ENCODE measurements around the gene EEFSEC.

EEFSEC gene

DNA sequence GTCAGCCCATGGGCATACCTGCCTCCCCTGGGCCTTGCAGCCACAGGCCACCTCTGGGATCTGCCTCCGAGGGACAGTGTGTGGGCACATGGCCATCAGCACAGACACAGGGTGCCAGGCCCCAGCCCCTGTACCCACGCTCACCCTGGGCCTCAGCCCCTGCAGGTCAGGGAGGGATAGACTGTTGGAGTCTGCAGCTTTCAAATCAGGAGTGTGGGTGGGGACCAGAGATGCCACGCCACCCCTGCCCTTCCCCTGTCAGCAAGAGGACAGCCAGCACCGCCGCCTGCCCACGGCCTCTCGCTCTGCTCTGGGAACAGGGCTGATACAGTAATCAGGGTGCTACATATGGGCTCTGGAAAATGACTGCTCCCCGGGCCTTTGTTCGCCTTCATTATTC lies 240.8 kb downstream of the EEFSEC start:
- ATAC-seq (no peak), DNase-seq (no peak)

DNA sequence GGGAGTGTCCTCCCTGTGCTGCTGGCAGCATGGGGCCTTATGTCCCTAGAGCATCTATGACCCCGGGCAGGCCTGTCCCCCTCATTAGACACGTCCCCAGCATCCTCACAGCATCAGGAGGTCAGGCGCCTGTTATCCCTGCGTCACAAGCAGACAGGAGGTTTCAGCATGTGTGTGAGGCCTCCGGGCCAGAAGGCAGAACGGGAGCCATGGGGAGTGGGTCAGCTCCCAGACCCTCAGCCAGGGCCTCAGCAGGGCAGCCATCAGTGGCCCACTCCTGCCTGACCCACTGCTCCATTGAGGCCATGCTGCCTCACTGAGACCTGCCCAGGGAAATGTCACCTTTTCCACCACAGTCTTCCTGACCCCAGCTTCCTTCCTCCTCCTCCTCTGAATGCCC lies 241.8 kb downstream of the EEFSEC start:
- DNase-seq (no peak), ATAC-seq (no peak)

DNA sequence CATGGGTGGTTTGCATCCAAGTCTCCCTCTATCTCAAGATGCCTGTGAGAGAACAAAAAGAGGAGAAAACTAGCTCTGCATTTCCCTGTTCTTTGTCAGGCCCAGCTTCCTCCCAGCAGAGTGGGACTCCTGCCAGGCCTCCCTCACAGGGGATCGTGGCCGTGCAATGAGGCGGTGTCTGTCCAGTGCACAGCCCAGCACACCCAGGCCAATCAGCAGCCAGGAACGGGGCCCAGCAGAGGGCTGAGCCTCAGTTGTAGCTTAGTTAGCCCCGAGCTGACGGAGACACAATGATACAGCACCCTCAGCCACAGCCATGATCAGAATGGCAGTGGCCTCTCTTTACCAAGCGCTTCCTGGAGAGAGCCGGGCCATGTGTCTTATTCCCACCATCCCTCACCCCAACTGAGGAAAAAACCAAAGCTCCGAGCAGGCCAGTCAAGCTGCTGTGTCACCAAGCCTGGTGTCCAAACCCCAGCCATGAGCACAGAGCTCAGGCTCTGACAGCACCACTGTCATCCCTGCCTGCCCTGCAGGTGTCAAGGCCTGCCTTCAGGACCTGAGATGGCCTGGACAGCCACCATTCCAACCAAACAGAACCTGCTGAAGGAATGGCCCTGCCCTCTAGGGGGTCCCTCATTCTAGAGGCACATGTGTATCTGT lies 242.3 kb downstream of the EEFSEC start:
- ATAC-seq: no peak
- no peak for DNase-seq

DNA sequence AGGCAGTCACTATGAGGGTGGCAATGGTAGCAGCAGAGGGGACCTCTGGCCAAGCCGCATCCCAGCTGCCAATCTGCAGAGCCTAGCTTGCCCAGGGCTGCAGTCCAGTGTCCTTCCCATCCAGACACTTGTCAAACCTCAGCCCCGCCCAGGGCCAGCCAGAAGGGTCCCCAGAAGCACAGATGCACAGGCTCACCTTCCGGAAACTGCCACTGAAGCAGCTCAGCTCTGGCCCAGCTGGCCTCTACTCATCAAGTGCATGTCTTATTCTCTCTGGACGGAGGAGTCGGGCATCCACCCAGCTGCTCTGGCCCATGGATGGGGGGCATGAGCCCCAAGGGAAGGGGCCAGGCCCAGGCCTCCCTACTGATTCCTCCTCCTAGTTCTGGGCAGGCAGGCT lies 244.2 kb downstream of the EEFSEC start:
- ATAC-seq (no peak), DNase-seq (no peak)

DNA sequence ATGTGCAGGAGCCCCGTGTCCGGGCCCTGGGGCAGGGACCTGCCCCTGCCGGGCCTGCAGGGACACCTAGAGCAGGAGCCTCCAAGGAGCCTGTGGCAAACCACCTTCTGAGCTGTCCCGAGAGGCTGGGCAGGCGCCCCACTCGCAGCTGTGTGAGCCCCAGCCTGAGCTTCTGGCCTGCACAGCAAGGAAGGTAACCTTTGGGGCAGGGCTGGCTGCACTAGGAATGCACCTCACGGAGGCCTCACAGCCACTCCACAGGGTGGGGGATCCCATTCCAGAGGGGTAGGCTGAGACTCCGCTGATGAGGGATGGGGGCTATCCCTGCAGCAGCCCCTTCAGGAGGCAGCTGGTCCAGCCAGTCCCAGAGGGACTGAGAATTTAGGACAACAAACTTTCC lies 245.3 kb downstream of the EEFSEC start:
- no peak for ATAC-seq
- no peak for DNase-seq

DNA sequence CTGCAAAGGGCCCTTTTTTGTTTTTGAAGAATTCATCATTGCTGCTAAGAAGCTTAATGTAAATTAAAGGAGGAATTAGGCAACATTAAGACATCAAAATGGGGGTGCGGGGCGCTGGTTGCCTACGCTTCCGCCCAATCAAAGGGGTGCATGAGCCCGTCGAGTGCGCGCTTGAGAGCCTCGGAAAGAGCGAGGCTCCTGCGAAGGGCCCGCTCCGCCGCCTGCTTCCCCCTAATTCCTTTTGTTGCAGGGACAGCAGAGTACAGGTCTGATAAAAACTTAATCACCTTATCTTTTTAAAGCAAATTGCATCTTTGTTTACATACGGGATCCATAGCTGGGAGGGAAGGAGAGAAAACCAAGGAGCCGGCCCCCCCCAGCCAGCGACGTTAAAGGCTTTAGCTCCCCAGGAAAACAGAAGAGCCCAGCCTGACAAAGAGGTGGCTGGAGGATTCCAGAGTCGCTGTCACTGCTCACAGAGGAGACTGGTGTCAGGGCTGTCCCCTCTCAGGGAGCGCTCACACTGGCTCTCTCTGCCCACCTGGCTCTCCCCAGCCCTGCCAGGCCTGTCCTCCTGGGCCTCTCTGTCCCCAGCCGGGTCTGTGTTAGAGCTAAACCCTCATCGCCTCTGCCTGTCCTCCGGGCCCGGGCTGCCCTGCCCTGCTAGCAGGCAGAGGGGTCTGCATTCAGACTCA lies 246.1 kb downstream of the EEFSEC start:
- ATAC-seq: no peak
- DNase-seq: no peak

DNA sequence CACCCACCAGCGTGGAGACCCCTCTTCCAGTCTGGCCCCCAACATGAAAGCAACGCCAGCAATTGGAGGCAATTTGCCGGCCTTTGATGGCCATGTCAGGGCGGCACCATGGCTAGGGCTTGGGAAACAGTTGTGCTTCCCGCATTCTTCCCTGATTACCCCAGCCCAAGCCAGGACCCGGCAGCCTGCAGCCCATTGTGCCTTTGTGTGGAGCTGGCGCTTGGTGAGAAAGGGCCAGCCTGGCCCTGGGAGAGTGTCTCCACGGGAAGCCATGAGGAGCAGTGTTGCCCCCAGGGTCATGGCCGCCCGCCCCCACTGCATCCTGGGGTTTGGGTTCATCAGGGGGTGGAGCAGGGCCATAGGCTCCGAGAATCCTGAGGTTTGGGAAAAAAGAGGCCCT lies 247.4 kb downstream of the EEFSEC start:
- ATAC-seq: no peak
- DNase-seq: no peak

DNA sequence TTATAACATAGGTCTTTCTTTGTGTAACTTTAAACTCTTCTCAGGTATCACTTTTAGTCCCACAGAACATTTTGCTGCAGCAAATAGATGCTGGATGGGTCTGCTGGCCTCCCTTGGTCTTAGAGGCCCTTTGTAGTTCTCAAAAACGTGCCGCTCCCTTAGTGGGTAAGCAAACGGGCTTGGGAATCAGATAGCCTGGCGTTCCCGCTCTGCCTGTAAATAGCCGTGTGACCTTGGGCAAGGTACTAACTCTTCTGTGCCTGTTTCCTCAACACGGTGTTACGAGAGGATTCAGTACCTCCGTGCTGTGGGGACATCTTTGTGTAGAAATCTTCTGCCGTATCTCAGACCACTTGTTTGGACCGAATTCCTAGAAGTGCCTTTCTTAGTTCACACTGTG lies 249.0 kb downstream of the EEFSEC start:
- no peak for DNase-seq

DNA sequence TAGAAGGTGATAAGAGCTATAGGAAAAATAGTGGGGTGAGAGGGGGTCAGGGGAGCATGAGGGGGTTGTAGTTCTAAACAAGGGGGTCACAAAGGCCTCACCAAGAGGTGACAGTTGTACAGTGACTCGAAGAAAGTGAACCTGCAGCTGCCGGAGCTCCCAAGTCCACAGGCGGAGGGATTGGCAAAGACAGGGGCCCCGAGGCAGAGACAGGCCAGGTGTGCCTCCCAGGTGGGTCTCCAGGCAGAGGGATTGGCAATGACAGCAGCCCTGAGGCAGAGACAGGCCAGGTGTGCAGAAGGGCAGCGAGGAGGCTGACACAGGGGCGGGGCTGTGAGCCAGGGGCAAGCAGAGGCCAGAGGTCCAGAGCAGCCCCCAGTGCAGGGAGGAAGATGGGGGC lies 249.7 kb downstream of the EEFSEC start:
- no peak for ATAC-seq
- DNase-seq: no peak

More for the DNA sequence above, 249.0 kb downstream of the EEFSEC start:
- no peak for ATAC-seq

DNA sequence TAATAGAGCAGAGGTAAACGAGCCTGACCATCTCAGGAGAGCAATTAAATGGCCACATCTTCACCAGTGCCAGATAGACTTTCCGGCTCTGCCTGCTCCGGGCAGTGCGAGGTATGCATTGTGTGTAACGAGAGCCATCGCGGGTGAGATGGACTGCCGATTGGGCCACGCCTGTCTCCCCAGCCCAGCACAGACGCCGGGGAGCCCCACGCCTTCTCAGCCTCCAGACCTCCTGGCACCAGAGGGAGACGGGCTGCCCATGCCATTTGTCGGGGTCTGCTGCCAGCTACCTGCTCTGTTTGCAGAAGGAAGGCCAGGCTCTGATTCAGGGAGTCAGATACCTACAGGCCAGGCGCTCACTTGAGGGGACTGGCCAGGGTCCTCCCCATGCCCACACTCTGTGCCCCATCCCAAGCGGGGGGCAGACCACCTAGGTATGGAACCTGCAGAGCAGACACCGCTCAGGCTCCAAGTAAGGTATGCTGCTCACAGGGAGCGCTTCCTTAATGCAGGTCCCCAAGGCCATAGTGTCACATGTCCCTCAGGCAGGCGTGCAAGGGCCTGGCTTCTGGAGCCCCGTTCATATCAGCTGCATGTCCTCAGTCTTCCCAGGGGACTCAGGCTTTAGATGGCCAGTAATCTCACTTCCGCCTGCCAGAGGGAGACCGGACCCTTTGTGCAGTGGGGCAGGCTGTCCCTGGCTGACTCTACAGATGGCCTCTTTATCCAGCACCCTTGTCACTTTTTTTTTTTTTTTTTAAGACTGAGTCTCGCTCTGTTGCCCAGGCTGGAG lies 251.2 kb downstream of the EEFSEC start:
- DNase-seq (no peak), ATAC-seq (no peak)

DNA sequence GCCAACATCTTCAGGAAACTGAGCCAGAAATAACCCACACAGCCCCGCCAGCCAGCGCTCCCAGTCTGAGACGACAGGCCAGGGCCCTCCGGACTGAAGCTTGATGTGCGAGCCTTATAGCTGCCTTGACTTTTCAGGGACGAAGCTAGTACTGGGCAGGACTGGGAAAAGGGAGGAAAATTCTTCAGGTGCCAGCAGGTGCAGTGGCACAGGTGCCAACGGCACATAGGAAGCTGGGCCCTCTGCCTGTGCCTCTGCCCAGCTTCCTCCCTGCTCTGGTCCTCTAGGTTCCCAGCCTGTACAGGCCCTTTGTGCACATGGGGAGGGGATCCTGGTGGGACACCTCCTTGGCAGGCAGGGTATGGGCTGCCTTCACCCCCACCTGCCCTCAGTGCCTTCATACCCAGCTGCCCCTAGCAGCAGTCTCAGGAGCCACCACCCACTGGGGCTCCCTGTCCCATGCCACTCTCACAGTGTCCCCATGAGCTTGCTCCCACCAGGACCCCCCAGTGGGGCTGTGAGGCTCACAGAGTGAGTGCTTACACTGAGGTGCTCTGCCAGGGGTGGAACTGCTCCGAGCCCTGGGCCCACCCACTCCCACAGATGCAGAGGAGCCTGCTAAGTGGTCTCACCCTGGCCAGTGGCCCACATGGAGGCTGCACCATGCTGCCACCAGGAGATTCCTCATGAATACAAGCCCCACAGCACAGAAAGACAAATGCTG lies 252.4 kb downstream of the EEFSEC start:
- no peak for DNase-seq
- ATAC-seq: no peak

DNA sequence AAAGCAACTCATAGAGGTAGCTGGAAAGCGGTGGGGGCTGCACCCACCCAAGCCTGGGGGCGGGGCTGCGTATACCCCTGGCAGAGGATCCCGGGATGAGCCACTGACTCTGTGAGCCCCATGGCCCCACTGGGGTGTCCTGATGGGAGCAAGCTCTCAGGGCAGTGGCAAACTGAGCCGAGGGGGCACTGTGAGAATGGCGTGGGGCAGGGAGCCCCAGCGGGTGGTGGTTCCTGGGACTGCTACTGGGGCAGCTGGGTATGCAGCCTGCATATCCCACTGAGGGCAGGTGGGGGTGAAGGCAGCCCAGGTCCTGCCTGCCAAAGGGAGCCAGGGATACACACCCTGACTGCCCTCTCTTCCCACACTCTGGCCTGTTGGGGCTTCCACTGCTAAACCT lies 254.0 kb downstream of the EEFSEC start:
- DNase-seq: no peak
- no peak for ATAC-seq

DNA sequence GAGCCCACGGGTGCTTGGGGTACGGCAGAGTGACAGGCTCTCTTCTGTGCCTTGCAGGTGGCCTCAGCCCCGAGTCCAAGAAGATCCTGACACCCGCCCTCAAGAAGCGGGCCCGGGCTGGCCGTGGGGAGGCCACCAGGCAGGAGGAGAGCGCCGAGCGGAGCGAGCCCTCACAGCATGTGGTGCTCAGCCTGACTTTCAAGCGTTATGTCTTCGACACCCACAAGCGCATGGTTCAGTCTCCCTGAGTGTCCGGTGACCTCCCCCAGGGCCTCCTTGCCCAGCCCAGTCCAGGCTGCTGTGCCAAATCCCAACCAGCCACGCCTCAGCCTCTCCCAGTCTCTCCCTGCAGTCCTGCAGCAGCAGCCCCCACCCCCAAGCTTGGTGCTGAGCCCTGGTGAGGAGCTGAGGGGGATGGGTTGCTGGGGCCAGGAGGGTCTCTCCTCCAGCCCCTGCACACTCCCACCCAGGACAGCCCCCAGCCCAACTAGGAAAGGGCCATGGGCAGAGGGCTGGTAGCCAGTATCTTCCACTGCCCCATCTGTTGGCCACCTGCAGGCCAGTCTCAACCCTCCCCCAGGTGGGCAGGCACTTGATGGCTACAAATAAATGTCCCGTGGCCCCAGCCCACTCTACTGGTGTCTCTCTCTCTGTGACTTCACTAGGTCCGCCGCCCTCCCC lies 254.9 kb downstream of the EEFSEC start:
- no peak for DNase-seq
- ATAC-seq: no peak

DNA sequence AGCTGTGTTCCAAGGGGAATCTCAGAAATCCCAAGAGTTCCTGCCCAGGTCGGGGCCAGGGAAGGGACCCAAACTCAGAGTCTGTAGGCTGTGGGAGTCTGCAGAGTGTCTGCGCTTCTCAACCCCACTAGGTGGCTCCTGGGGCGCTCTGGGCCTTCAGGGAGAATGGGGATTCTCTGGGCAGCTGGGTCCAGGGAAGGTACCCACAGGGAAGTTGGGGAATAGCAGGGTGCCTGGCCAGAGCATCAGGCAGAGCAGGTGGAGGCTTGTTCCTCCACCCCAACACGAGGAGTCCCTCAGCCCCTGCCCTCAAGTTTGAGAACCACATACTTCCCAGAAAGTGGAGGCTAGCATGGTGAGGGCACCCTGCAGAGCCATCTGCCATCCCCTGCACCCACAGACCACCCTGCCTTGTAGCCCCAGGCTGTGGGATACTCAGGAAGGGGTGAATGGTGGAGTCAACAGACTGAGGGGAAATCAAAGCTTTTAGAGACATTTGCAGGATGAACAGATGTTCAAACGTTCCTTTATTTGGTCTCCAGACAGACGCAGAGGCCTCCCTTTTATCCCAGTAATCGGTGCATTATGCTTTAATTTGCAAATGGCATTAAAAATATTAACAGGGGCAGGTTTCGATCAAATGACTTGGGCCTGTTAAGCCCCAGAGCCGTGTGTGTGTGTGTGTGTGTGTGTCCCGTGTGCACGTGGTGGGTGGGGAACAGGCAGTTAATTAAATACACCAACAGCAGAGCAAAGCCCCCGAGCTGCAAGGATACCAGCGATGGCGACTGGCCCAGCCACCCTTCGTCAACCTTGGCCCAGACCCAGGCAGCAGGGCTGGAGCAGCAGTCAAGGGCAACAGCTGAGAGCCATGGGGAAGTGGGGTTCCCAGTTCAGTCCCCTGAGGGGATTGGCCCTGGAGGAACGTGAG lies 255.7 kb downstream of the EEFSEC start:
- no peak for DNase-seq
- ATAC-seq: no peak

DNA sequence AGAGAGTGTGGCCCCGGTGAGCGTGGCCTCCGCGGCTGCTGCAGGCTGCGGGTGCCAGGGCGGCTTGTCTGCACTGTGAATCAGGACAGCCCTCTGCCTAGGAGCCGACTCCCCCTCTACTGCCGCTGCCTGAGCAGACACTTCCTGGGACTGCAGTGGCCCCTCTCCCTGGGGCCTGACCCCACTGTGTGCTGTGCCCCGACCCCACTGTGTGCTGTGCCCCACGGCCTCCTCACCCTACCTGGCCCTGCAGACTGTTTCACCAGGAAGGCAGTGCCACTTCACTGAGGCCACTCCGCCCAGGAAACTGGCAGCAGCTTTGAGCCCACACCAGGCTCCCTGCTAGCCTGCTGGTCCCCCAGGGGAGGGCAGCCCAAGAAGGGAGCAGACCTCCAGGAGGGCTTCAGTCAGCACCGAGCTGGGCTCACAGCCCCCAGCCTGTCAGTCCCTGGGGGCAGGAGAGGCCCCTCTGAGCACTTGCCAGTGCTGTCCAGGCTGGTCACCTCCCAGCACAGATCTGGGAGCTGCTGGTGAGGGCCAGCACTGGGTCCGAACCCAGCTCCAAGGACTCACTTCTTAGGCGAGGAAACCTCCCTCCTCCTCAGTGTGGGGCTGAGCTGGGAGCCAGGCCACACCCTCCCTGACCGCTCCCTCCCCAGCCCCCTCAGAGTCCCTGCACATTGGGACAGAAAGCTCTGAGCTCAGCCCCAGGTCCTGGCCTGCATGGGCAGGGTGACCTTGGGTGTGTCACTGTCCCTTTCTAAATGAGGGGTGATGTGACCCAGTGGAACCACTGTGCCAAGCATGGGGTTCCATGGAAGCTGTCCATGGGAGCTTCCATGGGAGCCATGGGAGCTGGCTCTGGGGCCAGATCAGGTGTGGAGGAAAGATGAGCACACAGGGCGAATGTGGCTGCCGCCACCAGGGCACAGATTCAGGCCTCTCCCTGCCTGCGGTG lies 256.6 kb downstream of the EEFSEC start:
- no peak for ATAC-seq
- DNase-seq: no peak

DNA sequence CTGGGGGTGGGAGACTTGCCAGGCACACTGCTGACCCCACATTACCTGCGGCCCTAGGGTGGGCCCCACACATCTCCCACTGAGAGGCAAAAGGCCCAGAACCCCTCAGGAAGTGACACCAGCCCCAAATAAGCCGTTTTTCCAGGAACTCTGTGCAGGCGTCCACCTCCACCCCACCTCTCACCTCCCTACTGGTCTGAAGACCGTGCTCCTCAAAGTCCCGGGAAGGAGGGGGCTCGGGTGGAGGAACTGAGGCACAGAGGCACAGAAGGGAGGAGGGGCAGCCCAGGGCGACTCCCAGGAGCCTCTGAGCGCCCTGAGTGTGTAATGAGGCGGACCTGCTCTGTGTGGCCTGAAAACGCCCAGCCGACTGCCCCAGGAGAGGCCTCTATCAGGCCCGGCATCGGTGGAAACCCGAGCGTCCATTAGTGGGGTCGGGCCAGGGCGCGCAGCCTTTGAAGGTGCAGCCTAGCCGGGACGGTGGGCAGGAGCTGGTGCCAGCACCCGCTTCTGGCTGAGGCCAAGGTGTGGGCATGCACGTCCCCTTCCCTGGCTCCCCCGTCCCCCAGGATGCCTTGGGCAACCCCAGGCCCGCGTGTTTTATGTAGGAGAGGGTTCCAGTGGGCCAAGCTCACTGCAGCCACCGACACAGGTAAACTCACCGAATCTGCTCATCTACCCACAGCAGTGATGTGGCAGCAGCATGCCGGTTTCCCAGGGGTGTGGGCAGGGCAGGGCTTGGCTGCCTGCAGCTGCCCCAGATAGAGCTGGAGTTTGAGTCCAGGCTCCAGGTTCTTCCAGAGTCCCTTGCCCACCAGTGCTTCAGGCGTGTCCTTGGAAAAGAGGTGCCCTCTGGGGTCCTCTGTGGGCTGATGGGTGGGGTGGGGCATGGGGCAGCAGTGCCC lies 257.6 kb downstream of the EEFSEC start:
- no peak for ATAC-seq
- no peak for DNase-seq

DNA sequence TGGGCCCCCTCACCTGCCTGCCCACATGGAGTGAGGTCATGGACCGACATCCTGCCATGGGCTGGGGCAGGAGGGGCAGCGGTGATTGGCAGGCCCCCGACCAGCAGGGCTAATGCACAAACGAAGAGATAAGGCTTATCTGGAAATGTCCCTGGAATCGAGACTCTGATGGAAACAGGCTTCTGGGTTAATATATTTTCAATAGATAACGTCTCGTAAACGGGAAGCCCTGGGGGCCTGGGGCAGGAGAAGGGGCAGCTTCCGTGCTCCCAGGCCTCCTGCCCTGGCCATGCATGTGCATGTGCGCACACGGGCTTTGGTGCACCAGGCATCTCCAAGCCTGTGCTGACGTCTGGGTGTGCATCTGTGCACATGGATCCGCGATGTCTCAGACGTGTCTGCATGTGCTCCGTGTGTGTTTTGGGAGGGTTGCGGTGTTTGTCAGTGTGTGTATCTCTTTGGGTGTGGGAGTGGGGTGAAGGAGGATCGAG lies 258.3 kb downstream of the EEFSEC start:
- no peak for DNase-seq
- ATAC-seq: no peak

DNA sequence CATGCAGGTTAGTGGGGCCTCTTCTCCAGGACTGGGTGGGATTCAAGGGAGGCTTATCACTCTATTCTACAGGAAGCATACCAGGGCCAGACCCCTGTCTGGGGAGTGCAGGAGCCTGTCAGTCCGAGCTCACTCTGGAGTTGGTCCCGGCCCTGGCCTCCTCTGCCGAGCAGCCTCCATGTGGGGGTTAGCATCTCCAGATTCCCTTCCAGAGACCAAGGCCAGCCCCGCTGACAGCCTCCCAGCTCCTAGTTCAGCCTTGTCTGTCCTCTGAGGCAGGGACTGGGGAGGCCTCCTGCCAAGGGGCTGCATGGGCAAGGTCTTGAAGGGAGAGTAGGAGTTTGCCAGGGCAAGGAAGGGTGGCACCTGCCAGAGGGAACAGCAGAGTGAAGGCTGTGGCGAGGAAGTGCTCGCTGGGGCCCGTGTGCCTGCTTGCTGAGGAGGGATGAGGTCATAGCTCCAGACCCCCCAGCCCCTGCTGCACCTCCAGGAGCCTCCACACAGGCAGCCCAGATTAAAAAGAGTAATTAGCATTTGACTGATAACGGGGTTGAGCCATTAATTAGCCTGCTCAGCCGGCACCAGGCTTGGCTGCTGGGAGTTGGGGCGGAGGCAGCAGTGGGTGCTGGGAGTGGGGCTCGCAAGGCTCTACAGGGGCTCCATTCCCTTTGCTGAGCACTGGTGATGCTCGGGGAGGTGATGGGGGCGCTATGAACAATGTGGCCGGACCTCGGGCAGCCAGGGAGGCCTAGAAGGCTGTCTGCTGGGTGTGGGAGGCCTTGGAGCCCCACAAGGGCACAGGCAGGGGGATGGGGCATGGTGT lies 259.1 kb downstream of the EEFSEC start:
- ATAC-seq: no peak
- DNase-seq: no peak
